OCI-LY1 (cell line): ENCODE results near the gene FHOD3.

Experiments used
- EZH2 ChIP-seq: fragments of 200-600 bp; sonication (generic), shearing (Covaris generic); IDR thresholded peaks from 2 replicates; pipeline ENCODE4 v1.8.0; 2017; ENCODE audit warnings: borderline replicate concordance, mixed run types, mild to moderate bottlenecking, antibody characterized with exemption, low read length, moderate library complexity, mixed read lengths
- TF ChIP-seq, protein P1 (sequence below): fragments of 200-600 bp; sonication (generic), shearing (Covaris generic); IDR thresholded peaks from 2 replicates; pipeline ENCODE4 v1.5.1; 2017; ENCODE audit warnings: mild to moderate bottlenecking, antibody characterized with exemption, low read length, moderate library complexity, mixed read lengths

DNA sequence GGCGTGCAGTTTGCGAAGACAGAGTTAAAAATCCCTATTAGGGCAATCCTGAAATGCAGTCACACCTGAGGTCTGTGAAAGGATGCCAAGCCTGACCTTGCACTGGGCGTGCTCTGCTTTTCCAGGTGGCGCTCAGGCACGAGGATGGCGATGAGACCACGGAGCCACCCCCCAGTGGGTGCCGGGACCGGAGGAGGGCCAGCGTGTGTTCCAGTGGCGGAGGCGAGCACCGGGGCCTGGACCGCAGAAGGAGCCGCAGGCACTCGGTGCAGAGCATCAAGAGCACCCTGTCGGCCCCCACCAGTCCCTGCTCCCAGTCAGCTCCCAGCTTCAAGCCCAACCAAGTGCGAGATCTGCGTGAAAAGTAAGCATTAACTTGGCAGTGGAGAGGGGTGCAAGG lies 327.9 kb downstream of the FHOD3 start:
- TF ChIP-seq, protein P1, sequence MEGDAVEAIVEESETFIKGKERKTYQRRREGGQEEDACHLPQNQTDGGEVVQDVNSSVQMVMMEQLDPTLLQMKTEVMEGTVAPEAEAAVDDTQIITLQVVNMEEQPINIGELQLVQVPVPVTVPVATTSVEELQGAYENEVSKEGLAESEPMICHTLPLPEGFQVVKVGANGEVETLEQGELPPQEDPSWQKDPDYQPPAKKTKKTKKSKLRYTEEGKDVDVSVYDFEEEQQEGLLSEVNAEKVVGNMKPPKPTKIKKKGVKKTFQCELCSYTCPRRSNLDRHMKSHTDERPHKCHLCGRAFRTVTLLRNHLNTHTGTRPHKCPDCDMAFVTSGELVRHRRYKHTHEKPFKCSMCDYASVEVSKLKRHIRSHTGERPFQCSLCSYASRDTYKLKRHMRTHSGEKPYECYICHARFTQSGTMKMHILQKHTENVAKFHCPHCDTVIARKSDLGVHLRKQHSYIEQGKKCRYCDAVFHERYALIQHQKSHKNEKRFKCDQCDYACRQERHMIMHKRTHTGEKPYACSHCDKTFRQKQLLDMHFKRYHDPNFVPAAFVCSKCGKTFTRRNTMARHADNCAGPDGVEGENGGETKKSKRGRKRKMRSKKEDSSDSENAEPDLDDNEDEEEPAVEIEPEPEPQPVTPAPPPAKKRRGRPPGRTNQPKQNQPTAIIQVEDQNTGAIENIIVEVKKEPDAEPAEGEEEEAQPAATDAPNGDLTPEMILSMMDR: no peak
- TF ChIP-seq EZH2: no peak
